Kidney (tissue), 14 donors: ENCODE results near the gene CENPO. TPM values are rescaled to one million over a fixed set of nuclear protein-coding genes. Genes with fewer than 3 reads are reported as not detected.
A peak's percentile ranks its signal among the peaks of the same experiment; 100 is the strongest.

ENCODE experiments used
- DNase-seq, 5 donors: peaks; one replicate each; pipeline ENCODE4 v3.0.0-alpha.2; 2013 to 2020
- FAIRE-seq: peaks from 2 replicates; lab custom pipeline; 2012; peaks lifted over from hg19 to GRCh38; lab: Jason Lieb, UNC
- H3K27ac ChIP-seq, 2 donors: one replicate each; pipeline ENCODE4 v1.7.0; 2013; ENCODE audit warnings: low read depth in 2 of 2, low read length in 2 of 2, inconsistent platforms in 1 of 2
- H3K27me3 ChIP-seq: one replicate; pipeline ENCODE4 v1.7.1; 2013; ENCODE audit warnings: low read length, inconsistent platforms; ENCODE audit not compliant: control insufficient read depth, insufficient read depth
- H3K36me3 ChIP-seq, 3 donors: one replicate each; pipeline versions ENCODE4 v1.7.0 to v1.7.1; 2013; ENCODE audit warnings: low read length in 3 of 3, control low read depth in 1 of 3, inconsistent platforms in 1 of 3; ENCODE audit not compliant: insufficient read depth in 3 of 3, control insufficient read depth in 2 of 3
- H3K4me1 ChIP-seq, 3 donors: one replicate each; pipeline versions ENCODE4 v1.7.0 to v1.7.1; 2013; ENCODE audit warnings: low read length in 3 of 3, inconsistent platforms in 1 of 3, low read depth in 1 of 3; ENCODE audit not compliant: control insufficient read depth in 2 of 3, insufficient read depth in 2 of 3
- H3K4me3 ChIP-seq, 3 donors: one replicate each; pipeline versions ENCODE4 v1.7.0 to v1.8.1; 2013; ENCODE audit warnings: low read length in 3 of 3, control low read depth in 1 of 3, inconsistent platforms in 1 of 3
- H3K9ac ChIP-seq, 3 donors: one replicate each; pipeline versions ENCODE4 v1.7.0 to v1.7.1; 2013; ENCODE audit warnings: low read length in 3 of 3, control low read depth in 1 of 3, inconsistent platforms in 1 of 3
- H3K9me3 ChIP-seq, 3 donors: one replicate each; pipeline versions ENCODE4 v1.7.0 to v1.7.1; 2013; ENCODE audit warnings: low read length in 3 of 3, control low read depth in 1 of 3, inconsistent platforms in 1 of 3; ENCODE audit not compliant: control insufficient read depth in 2 of 3, insufficient read depth in 1 of 3
- intact Hi-C: fragments of 100-400 bp; cut with DNase I; formaldehyde crosslinking; loops from one replicate; pipeline ENCODE4 v1.11.1; 2022
- polyA plus RNA-seq: library from polyadenylated mRNA; stranded (reverse); fragments of 350-450 nt; fragmentation: Illumina TruSeq; extraction: RNeasy Lipid Tissue Mini Kit (QIAGEN cat#74804); gene quantifications from one replicate; pipeline ENCODE4 v1.2.3, GENCODE V29; 2014; ENCODE audit warnings: low read depth, low replicate concordance; ENCODE audit not compliant: insufficient read depth
- total RNA-seq: library from RNA; stranded (reverse); fragmentation: NEBNext Ultra II Directional; extraction: Animal tissue kit (Norgen Biotek cat#: 25700); gene quantifications from one replicate; pipeline ENCODE4 v1.2.1, GENCODE V29; 2021
- TF ChIP-seq, protein P1 (sequence below): IDR thresholded peaks from 3 replicates; pipeline ENCODE4 v1.5.1; 2012; ENCODE audit warnings: mild to moderate bottlenecking, moderate library complexity, borderline replicate concordance; ENCODE audit not compliant: insufficient read depth; ENCODE audit errors: extremely low read depth
- donor health status: control.
- donor health status: control.
- donor health status: control.
- donor health status: control.
- donor health status: control.
- donor health status: DM: yes; HTN: yes; CAD: no.
- donor health status: Normal renal cell carcinoma (clear cell type).

CENPO gene
- total and polyA plus RNA-seq, 2 donors from 2014 or later, result 1.5 to 5.7 TPM

GRCh38 chr2:24819442-24820174, 26.4 kb downstream of the CENPO start:
- no peak overlapping the region for H3K27ac ChIP-seq
- DNase-seq (peak in 1 of 5 donors; percentile 56), FAIRE-seq (no peak)
- TF ChIP-seq, protein P1, sequence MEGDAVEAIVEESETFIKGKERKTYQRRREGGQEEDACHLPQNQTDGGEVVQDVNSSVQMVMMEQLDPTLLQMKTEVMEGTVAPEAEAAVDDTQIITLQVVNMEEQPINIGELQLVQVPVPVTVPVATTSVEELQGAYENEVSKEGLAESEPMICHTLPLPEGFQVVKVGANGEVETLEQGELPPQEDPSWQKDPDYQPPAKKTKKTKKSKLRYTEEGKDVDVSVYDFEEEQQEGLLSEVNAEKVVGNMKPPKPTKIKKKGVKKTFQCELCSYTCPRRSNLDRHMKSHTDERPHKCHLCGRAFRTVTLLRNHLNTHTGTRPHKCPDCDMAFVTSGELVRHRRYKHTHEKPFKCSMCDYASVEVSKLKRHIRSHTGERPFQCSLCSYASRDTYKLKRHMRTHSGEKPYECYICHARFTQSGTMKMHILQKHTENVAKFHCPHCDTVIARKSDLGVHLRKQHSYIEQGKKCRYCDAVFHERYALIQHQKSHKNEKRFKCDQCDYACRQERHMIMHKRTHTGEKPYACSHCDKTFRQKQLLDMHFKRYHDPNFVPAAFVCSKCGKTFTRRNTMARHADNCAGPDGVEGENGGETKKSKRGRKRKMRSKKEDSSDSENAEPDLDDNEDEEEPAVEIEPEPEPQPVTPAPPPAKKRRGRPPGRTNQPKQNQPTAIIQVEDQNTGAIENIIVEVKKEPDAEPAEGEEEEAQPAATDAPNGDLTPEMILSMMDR, result no peak
- no peak overlapping the region for H3K9ac ChIP-seq
- H3K36me3 ChIP-seq, result peaks cover 5 to 21% (median 6%) of the 10 kb centered on the region in 3 donors
- no peaks in the 10 kb centered on the region for H3K9me3 ChIP-seq
- intact Hi-C loops, result no loop called here
- H3K4me1 ChIP-seq, result no peaks in the 10 kb centered on the region
- no peaks in the 10 kb centered on the region for H3K27me3 ChIP-seq
- H3K4me3 ChIP-seq, result no peak overlapping the region

- Histone ChIP-seq H3K9me3 (no peaks in the 10 kb centered on the region), H3K4me1 (no peaks in the 10 kb centered on the region), H3K27me3 (no peaks in the 10 kb centered on the region), H3K4me3 (no peak overlapping the region), H3K9ac (no peak overlapping the region), H3K27ac (no peak overlapping the region), H3K36me3 (peaks cover 5 to 21% (median 6%) of the 10 kb centered on the region in 3 donors)
- TF ChIP-seq, protein P1, result no peak
- FAIRE-seq (no peak), DNase-seq (peak in 1 of 5 donors; percentile 41)
- intact Hi-C loops, result no loop called here
These were observed 26.9 kb downstream of the CENPO start for GRCh38 chr2:24820175-24820513.

DNA sequence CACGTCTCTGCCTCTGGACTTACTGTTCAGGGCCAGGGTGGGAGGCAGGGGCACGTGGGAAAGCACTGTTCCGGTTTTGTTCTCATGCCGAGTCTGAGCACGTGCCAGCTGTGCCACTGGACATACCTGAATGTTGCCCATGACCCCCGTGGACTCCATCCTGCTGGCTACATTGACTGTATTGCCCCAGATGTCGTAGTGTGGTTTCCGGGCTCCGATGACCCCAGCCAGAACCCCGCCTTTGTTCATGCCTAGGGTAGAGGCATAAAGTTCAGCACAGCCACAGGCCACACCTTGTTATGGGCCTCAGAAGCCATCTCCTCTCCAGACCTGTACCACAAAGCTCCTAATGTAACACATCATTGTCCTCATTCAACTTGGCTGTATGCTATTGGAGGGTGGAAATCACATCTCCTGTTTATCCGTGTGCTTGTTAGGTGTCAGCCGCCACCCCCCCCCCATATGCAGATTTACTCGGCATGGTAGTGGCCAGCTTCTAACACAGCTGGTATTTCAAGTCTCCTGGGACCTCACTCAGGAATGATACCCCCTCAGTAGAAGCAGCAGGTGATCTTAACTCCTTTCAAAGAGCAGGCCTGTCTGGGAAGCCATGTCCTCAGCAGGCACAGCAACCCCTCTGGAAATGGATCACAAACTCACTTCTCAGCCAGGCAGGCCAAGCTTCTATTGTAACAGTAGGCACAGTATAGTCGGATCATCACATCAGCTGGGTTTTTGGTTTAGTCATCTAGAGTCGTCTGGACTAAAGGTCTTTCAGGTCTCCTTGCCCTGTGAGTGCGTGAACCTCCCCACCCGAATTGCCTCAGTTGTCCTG, 27.6 kb downstream of the CENPO start:
- no peak overlapping the region for H3K4me3 ChIP-seq
- no peak for DNase-seq
- H3K9me3 ChIP-seq, result no peaks in the 10 kb centered on the region
- no peaks in the 10 kb centered on the region for H3K4me1 ChIP-seq
- H3K27ac ChIP-seq, result no peak overlapping the region
- TF ChIP-seq, protein P1, result no peak
- no peak for FAIRE-seq
- H3K9ac ChIP-seq, result no peak overlapping the region
- no peaks in the 10 kb centered on the region for H3K27me3 ChIP-seq
- peaks cover 3 to 21% (median 5%) of the 10 kb centered on the region in 3 donors for H3K36me3 ChIP-seq
- intact Hi-C loops, result no loop called here
